Epithelial cell of proximal tubule (primary cell): ENCODE results near the gene NDUFC2. TPM values are rescaled to one million over a fixed set of nuclear protein-coding genes. Genes with fewer than 3 reads are reported as not detected.
"Not testable (repeated sequence)": the region's sequence is repeated elsewhere in the genome, so short reads cannot be mapped to it uniquely, and the experiment has no call there.

Source experiments
- DNase-seq: peaks from one replicate; pipeline ENCODE4 v3.0.0-alpha.2; 2011; ENCODE audit warnings: low read depth
- H3K4me3 ChIP-seq: 2 replicates; pipeline ENCODE4 v1.5.1; 2011; ENCODE audit warnings: low read depth, mild to moderate bottlenecking, low read length
- CTCF ChIP-seq: conservative IDR thresholded peaks from 2 replicates; pipeline ENCODE4 v1.5.1; 2012; ENCODE audit warnings: low read depth, mild to moderate bottlenecking, low read length
- total RNA-seq: library from RNA; depleted of rRNA; stranded (reverse); fragments of >200 nt; gene quantifications from 2 replicates; pipeline ENCODE4 v1.2.3, GENCODE V29; 2015

The NDUFC2 gene
- total RNA-seq, 1 donor from 2014 or later: 159 TPM

- no peak for DNase-seq
- no peak for TF ChIP-seq CTCF
- H3K4me3 ChIP-seq: no peak overlapping the region
Measured at GRCh38 chr11:78085972-78086371, 6.3 kb upstream of the NDUFC2 start.

- not testable (repeated sequence) for H3K4me3 ChIP-seq, DNase-seq
Measured at GRCh38 chr11:78084506-78084905, 4.8 kb upstream of the NDUFC2 start.

- DNase-seq: no peak
- H3K4me3 ChIP-seq: no peak overlapping the region
- no peak for TF ChIP-seq CTCF
Measured at GRCh38 chr11:78083021-78083420, 3.4 kb upstream of the NDUFC2 start.

- no peak for TF ChIP-seq CTCF
- H3K4me3 ChIP-seq: no peak overlapping the region
- DNase-seq: no peak
Measured at GRCh38 chr11:78082146-78082545, 2.5 kb upstream of the NDUFC2 start.

GRCh38 chr11:78081583-78081982, 1.9 kb upstream of the NDUFC2 start:
- H3K4me3 ChIP-seq: no peak overlapping the region
- no peak for DNase-seq
- no peak for TF ChIP-seq CTCF

- no peak for DNase-seq
- no peak for TF ChIP-seq CTCF
- H3K4me3 ChIP-seq: no peak overlapping the region
Measured at GRCh38 chr11:78080818-78081495, 1.3 kb upstream of the NDUFC2 start.

- no peak for TF ChIP-seq CTCF
- no peak for DNase-seq
- peak overlapping the region; percentile 94 for H3K4me3 ChIP-seq
Measured at GRCh38 chr11:78080084-78080817, 589 bp upstream of the NDUFC2 start.
